ENCODE results near the gene ATP6V1G2. TPM values are rescaled to one million over a fixed set of nuclear protein-coding genes. Genes with fewer than 3 reads are reported as not detected.

The ATP6V1G2 gene
- total RNA-seq, 1 experiment from 2014 or later: 3.1 TPM

DNA sequence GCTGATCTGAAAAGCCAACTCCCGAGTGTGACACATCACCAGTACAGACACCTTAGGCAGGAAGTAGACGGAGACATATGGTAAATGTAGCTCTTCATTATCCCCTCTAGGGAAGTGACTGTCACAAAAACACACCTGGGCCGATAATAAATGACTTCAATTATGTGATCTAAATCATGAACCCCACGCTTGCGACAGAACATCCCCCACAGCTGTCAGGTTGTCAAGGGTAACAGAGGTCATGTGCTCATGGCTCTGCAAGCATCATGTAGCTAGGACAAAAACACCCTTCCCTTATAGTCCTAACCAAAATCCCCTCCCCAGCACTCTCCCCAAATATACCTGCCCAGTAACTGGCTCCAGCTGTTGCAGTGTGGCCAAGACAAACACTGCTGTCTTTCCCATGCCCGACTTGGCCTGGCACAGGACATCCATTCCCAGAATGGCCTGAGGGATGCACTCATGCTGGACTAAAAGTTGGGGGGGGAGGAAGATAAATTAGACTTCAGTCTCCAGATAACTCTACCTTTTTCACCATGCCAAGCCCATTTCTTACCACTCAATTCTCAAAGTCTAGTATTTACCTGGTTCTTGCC lies 7.5 kb downstream of the ATP6V1G2 start:
- intact Hi-C loops (cut with micrococcal nuclease; ENCODE audit: unreplicated experiment): no loop called here
- no TSS peak for BruUV-seq (replicated peaks)
- CTCF ChIA-PET: no interaction called here

DNA sequence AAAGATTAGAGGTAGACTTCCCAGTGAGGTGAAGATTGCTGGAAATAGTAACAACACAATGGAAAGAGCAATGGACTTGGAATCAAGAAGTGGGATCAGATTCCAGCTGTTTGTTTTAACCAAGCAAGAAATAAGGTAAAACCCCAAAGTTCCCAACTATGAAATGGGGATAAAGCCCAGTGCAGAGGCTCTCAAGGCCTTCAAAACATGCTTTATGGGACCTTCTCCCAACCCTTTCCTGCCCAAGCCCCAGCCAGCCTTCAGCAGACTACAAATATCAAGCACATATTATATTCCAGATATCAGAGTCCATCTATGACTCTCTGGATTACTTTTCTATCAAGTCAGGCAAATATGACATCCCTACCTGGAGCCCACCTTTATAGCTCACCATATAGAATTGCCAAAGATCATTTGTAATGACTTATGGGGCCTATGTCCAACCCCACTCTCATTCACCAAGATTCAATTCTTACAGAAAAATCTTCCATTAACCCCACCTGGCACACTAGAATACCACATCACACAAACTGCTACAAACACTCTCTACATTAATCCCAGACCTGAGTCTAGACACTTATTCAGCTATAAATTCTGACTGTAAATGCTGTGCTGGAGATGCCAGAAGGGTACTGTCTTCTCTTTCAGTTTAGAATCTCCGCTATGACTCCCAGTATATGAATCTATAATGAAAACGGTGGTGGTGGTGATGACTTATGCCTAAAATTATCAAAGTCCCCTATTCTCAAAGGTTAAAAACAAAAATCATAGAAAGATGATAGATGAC lies 10.7 kb downstream of the ATP6V1G2 start:
- Histone ChIP-seq H3K36me3 (ENCODE audit: insufficient read depth, low read length, poor library complexity, severe bottlenecking) (peaks cover 100% of the 10 kb centered on the region), H3K27me3 (replicated peaks; ENCODE audit: insufficient read depth, low read depth, low read length, poor library complexity) (no peaks in the 10 kb centered on the region), H3K27ac (ENCODE audit: low read depth, low read length, poor library complexity, severe bottlenecking) (no peak overlapping the region), H3K9me3 (ENCODE audit: low read depth, low read length, poor library complexity, severe bottlenecking) (no peaks in the 10 kb centered on the region), H3K4me3 (ENCODE audit: low read depth, low read length, poor library complexity, severe bottlenecking) (no peak overlapping the region), H3K4me1 (ENCODE audit: insufficient read depth, low read length, poor library complexity, severe bottlenecking) (peaks cover 16% of the 10 kb centered on the region)
- ChIA-PET POLR2A (ENCODE audit: low non-redundant PET) (interaction anchor here (0.6 kb wide), 1 partner anchor 13 kb away, joined by 3 read pairs; no protein-coding TSS in a partner anchor), CTCF (interaction anchor here (0.6 kb wide), 1 partner anchor 11 kb away, joined by 3 read pairs; no protein-coding TSS in a partner anchor)
- DNase-seq (ENCODE audit: low spot score): no peak
- intact Hi-C loops (cut with micrococcal nuclease; ENCODE audit: unreplicated experiment): no loop called here
- TF ChIP-seq, protein P1, sequence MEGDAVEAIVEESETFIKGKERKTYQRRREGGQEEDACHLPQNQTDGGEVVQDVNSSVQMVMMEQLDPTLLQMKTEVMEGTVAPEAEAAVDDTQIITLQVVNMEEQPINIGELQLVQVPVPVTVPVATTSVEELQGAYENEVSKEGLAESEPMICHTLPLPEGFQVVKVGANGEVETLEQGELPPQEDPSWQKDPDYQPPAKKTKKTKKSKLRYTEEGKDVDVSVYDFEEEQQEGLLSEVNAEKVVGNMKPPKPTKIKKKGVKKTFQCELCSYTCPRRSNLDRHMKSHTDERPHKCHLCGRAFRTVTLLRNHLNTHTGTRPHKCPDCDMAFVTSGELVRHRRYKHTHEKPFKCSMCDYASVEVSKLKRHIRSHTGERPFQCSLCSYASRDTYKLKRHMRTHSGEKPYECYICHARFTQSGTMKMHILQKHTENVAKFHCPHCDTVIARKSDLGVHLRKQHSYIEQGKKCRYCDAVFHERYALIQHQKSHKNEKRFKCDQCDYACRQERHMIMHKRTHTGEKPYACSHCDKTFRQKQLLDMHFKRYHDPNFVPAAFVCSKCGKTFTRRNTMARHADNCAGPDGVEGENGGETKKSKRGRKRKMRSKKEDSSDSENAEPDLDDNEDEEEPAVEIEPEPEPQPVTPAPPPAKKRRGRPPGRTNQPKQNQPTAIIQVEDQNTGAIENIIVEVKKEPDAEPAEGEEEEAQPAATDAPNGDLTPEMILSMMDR (conservative IDR thresholded peaks at IDR 0.05; ENCODE audit: low read depth, low read length): no peak
- TF ChIP-seq EZH2 (IDR thresholded peaks at IDR 0.05; ENCODE audit: borderline replicate concordance, low read depth, low read length, poor library complexity, severe bottlenecking): no peak
- BruUV-seq (replicated peaks): no TSS peak

More for the DNA sequence above, 7.5 kb downstream of the ATP6V1G2 start:
- DNase-seq (ENCODE audit: low spot score): no peak
- H3K36me3 ChIP-seq (ENCODE audit: insufficient read depth, low read length, poor library complexity, severe bottlenecking): peaks cover 69% of the 10 kb centered on the region
- H3K27me3 ChIP-seq (replicated peaks; ENCODE audit: insufficient read depth, low read depth, low read length, poor library complexity): no peaks in the 10 kb centered on the region
- H3K4me1 ChIP-seq (ENCODE audit: insufficient read depth, low read length, poor library complexity, severe bottlenecking): peaks cover 16% of the 10 kb centered on the region
- H3K9me3 ChIP-seq (ENCODE audit: low read depth, low read length, poor library complexity, severe bottlenecking): no peaks in the 10 kb centered on the region
- POLR2A ChIA-PET (ENCODE audit: low non-redundant PET): interaction anchor here (0.6 kb wide), 1 partner anchor 13 kb away, joined by 3 read pairs; no protein-coding TSS in a partner anchor
- H3K4me3 ChIP-seq (ENCODE audit: low read depth, low read length, poor library complexity, severe bottlenecking): peak overlapping the region; percentile 87
- no peak for TF ChIP-seq EZH2 (IDR thresholded peaks at IDR 0.05; ENCODE audit: borderline replicate concordance, low read depth, low read length, poor library complexity, severe bottlenecking)
- TF ChIP-seq, protein P1 (conservative IDR thresholded peaks at IDR 0.05; ENCODE audit: low read depth, low read length): no peak
- no peak overlapping the region for H3K27ac ChIP-seq (ENCODE audit: low read depth, low read length, poor library complexity, severe bottlenecking)

DNA sequence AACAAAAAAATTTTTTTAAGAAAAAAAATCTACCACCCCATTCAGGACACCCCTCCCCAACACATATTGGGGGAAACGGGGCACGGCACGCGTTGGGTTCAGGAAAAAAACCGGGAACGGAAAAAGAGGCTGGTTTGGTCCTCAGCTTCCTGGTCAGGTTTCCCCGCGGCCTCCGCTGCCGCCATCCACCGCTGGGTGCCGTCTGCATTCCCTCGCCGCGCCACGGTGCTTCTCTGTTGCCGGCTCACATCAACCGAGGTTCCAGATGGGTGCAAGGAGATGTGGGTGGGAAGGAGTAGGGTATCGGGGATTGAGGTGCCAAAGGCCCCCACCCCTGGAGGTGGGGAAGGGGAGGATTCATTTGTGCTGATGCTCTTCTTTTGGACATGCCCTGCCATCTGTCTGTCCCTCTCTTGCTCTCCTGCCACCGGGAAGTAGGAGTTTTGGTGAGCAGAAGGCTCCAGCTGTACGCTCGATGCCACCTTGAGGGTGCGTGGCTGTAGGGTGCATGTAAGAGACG lies 11.8 kb downstream of the ATP6V1G2 start:
- peaks cover 98% of the 10 kb centered on the region for H3K36me3 ChIP-seq (ENCODE audit: insufficient read depth, low read length, poor library complexity, severe bottlenecking)
- POLR2A ChIA-PET (ENCODE audit: low non-redundant PET): interaction anchor here (0.7 kb wide), 1 partner anchor 86 kb away, joined by 3 read pairs; no protein-coding TSS in a partner anchor

More for the DNA sequence above, 11.8 kb downstream of the ATP6V1G2 start:
- intact Hi-C loops (cut with micrococcal nuclease; ENCODE audit: unreplicated experiment): no loop called here
- no peaks in the 10 kb centered on the region for H3K27me3 ChIP-seq (replicated peaks; ENCODE audit: insufficient read depth, low read depth, low read length, poor library complexity)
- BruUV-seq (replicated peaks): no TSS peak
- peaks cover 7% of the 10 kb centered on the region for H3K4me1 ChIP-seq (ENCODE audit: insufficient read depth, low read length, poor library complexity, severe bottlenecking)
- H3K9me3 ChIP-seq (ENCODE audit: low read depth, low read length, poor library complexity, severe bottlenecking): no peaks in the 10 kb centered on the region
- DNase-seq (ENCODE audit: low spot score): no peak
- CTCF ChIA-PET: no interaction called here
- TF ChIP-seq, protein P1 (conservative IDR thresholded peaks at IDR 0.05; ENCODE audit: low read depth, low read length): no peak
- no peak for TF ChIP-seq EZH2 (IDR thresholded peaks at IDR 0.05; ENCODE audit: borderline replicate concordance, low read depth, low read length, poor library complexity, severe bottlenecking)
- no peak overlapping the region for H3K4me3 ChIP-seq (ENCODE audit: low read depth, low read length, poor library complexity, severe bottlenecking)
- H3K27ac ChIP-seq (ENCODE audit: low read depth, low read length, poor library complexity, severe bottlenecking): no peak overlapping the region

All from A673 (cell line).